ENCODE data around the gene ARSB. TPM values are rescaled to one million over a fixed set of nuclear protein-coding genes. Genes with fewer than 3 reads are reported as not detected.

The ARSB gene
- total RNA-seq, 1 donor from 2014 or later: 7.0 TPM

DNA sequence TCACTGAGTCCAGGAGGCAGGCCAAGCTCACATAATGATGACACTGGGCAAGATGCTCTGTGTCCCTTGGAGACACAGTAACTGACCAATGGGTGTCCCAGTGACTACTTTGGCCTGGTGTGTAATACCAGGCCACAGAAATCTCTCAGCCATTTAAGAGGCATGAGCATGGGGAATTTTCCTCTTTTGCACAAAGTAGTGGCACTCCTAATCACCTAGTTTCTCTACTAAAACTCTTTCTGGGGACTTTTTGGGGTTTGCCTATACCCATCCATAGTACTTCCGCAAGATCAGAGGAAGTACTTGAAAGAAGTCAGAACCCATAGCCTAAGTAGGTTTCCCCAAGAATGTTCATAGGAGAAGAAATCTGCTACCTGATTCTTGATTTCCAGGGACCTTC is 161.9 kb downstream of the ARSB start:
- intact Hi-C loops (cut with DNase I): no loop called here
- no peak for DNase-seq (ENCODE audit: low spot score)
- no peak for ATAC-seq

DNA sequence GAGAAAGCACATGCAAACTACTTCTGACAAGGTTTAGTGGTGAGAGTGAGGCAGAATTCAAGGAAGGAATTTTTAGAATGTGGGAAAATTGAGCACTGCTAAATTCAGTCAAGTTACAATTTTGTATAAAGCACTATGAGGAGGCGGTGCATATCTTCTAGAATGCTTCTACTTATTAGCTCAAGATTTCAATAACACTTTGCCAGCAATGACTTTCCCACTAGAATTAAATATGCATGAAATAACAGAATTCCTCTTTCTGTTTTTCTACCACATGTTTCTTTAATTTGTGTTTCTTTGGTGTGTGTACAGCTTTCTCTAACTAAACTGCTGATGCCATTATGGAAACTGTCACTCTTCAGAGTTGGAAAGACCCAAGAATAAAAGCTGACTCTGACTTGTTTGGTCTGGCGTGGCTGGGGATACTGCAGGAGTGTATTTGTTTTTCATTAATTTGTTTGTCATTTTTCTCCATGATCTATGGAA is 163.5 kb downstream of the ARSB start:
- ATAC-seq: no peak
- intact Hi-C loops (cut with DNase I): no loop called here
- no peak for DNase-seq (ENCODE audit: low spot score)

DNA sequence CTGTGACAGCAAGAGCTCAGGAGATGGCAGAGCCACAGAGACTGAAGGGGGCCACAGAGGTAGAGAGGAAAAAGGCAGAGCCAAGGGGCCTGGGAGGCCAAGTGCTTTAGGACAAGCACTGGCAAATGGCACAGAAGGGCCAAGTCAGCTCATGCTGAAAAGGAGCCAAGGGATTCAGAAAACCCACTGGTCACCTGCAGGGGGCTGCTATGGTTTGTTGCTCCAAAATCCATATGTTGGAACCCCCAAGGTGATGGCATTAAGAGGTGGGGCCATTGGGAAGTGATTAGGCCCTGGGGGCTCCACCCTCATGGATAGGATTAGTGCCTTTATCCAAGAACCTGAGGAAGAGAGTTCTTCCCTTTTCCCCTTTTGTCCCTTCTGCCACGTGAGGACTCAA is 165.4 kb downstream of the ARSB start:
- DNase-seq (ENCODE audit: low spot score) (no peak), ATAC-seq (no peak)
- intact Hi-C loops (cut with DNase I): no loop called here

DNA sequence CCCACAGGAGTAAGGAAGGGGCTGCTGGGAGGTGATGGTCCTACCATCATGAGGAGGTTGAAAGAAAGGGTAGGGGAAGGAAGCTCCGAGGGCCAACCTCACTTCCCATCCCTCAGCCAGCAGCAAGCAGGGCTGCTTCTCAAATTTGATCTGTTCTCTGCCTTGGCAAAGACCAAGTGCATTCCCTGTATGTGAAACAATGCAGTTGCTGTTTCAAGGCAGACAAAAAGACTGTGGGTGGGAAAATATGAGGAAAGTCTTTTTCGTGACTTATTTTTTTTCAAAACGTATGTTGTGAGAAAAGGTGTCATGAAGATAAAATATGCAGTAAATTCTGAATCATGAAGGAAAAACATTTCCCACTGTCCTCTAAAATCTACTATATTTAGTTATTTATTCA is 165.9 kb downstream of the ARSB start:
- ATAC-seq: peak; percentile 46

DNA sequence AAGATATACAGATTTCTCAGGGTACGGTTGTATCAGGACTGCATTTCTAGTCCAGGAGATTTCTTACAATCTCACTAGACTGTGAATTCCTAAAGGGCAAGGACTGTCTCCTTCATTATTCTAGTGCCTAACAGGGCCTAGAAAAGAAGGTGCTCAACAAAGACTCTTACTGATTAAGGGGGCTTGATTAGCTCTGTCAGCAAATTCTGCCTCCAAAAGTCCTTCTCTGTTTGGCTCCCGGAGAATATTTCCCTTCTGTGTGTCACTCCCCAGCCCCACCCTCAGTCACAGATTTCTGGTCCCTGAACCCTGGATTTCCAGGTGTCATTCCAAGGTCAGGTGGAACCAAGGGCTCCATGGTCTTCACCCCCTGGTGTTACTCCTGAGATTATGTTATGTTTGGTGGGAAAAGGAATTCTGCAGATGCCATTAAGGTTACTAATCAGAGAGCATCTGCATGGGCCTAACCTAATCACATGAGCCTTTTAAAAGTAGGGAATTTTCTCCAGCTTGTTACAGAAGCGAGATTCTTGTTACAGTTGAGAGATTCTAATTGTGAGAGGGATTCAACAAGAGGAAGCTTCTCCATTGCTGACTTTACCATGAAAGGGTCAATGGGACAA is 168.9 kb downstream of the ARSB start:
- no peak for ATAC-seq
- intact Hi-C loops (cut with DNase I): no loop called here

More for the DNA sequence above, 165.9 kb downstream of the ARSB start:
- intact Hi-C loops (cut with DNase I): no loop called here
- DNase-seq (ENCODE audit: low spot score): no peak

DNA sequence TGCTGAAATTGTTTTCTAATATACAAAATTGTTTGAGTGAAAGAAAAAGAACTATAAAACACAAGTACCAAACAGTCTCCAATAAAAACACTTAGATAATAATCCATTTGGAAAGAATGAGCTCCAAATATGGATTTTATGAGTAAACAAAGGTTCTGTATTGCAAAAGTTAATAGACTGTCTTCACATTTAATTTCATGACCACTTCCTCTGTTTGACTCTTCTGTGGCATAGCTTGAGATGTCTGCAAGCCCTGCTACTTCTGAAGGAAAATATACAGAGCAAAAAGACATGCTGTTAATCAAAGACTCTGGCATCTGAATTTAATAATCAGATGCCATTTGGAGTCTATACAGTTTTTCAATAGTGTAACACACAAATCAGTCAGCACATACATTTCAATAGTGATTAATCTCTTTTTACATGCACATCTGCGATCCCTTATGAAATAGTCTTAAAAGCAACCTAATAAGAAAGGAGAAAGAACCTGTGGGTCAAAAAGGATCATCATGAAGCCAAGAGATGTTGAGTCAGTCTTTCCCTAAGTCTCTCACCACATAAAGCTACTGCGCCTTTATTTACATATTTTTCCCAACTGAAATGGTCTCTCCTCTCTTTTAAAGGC is 171.1 kb downstream of the ARSB start:
- no peak for ATAC-seq
- intact Hi-C loops (cut with DNase I): no loop called here
- DNase-seq (ENCODE audit: low spot score): no peak

More for the DNA sequence above, 168.9 kb downstream of the ARSB start:
- no peak for DNase-seq (ENCODE audit: low spot score)

DNA sequence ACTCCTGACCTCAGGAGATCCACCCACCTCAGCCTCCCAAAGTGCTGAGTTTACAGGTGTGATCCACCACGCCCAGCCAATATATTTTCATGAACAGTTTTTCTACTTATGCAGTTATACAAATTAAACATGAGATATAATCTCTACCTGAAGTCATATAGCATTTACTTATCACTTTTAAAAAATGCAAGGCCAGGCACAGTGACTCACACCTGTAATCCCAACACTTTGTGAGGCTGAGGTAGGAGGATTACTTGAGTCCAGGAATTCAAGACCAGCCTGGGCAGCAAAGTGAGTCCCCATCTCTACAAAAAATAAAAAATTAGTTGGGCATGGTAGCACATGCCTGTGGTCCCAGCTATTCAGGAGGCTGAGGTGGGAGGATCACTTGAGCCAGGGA is 171.8 kb downstream of the ARSB start:
- intact Hi-C loops (cut with DNase I): no loop called here
- ATAC-seq (no peak), DNase-seq (ENCODE audit: low spot score) (no peak)

DNA sequence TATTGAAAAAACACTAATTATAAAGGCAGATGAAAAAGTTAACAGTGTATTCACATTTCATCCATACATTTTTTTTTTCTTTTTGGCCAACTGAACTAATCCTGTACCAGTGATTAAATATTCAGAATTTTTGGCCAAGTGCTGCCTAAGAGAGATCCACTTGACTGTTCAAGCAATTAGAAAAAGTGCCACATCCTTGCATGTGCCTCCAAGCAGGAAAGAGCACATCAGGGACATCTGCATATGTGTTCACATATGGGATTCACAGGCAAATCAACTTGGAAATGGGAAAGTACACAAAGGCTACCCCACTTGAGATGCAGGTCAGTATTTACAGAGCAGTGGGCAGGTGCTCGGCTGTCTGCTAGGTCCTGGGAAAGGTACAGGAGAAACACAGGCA is 173.2 kb downstream of the ARSB start:
- intact Hi-C loops (cut with DNase I): no loop called here
- no peak for DNase-seq (ENCODE audit: low spot score)
- ATAC-seq: no peak

DNA sequence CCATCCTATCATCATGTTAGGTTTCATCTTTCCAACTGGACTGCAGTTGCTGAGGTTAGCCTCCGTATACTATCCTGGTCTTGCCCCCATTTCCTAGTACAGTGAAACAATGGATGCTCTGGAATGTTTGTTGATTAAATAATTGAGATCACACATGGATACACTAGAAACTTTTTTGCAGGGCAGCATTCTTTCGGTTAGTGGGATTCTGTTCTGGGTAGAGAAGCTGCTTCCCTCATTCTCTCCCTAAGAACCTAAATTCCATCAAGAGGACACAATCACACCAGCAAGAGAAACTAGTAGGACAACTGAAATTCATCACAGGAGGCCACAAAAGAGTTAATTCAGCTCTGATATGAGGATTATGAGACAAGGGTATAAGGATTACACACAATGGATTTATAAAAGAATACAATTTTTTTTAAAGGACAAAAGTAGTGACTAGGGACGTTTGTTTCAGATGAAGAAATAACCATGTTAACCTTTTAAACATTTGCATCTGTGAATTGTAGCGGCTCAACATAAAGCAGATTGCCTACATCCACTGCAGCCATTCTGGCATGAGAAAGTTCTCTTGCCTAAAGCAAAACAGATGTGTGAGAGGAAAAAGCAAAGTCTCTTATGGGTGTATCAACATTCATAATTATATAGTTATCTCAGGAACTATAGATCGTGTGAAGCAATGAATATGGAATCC is 173.8 kb downstream of the ARSB start:
- ATAC-seq (no peak), DNase-seq (ENCODE audit: low spot score) (no peak)
- intact Hi-C loops (cut with DNase I): no loop called here

DNA sequence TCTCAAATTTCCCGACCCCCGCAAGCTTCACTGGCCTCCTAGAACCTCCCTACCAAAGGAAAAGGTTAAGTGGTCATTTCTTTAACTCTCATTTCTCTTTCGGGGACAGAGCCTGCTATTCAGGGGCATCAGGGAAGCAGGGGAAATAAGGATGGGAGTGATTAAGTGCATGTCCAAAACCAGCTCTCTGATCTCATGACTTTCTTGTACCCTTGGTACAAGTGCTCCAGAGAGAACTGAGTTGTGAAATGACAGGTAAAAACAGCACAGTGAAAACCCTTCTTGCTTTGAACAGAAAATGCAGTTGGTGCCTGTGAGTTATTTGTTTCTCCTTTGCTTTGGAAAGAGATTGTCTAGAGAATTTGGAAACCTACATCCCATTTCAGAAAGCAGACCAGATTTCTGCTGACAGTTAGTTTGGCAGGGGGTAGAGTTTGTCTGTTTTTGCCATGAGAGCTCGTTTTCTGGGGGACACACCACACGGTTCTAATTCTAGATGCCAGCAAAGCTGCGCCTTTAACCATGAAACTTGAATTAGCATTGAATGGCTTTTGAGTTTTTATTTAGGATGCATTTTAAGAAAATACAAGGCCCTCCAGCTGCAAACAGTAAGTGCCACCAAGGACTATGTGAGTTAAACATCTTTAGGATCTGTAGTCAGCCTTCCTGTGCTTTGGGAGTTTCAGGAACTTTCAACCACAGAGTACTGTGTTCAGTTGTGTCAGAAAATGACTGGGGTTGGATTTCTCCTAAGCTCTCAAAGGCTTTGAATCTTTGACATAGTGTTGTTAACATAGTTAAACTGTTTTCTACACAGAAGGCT is 174.8 kb downstream of the ARSB start:
- DNase-seq (ENCODE audit: low spot score): no peak
- intact Hi-C loops (cut with DNase I): no loop called here
- no peak for ATAC-seq

DNA sequence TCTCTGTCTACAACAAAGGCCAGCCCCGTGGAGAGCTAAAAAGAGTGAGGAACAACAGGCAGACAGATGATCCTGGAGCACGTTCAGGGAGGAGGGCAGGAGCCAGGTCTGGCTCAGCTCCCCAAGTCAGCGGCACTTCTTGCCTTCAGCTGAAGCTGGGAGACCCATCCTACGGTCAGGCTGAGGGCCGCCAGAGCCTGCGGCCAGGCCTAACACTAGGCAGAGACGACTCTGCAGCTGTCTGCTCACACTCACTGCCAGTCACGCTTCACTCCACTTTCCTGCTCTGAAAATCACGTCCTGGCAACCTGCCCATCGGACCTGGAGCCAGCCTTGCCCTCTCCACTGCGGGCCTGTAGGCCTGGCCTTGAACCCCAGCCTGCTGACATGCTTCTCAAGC is 175.7 kb downstream of the ARSB start:
- ATAC-seq: no peak
- no peak for DNase-seq (ENCODE audit: low spot score)
- intact Hi-C loops (cut with DNase I): no loop called here

DNA sequence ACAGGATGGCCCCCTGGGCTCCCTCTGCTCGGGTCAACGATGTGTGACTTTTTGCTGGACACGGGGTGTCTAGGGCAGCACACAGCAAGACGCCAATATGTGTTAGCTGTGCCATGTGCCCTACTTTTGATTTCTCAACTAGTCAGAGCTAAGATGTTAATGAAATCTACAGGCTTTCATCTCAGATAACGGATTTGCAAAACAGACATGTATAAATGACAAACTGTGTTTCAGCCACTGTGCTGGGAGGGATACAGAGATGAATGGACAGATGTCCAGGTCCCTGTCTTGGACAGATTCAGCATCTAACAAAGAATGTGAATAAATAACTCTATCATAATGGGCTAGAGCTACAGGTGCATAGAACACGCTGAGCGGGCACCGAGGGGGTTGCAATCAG is 176.3 kb downstream of the ARSB start:
- intact Hi-C loops (cut with DNase I): no loop called here
- DNase-seq (ENCODE audit: low spot score) (no peak), ATAC-seq (no peak)

DNA sequence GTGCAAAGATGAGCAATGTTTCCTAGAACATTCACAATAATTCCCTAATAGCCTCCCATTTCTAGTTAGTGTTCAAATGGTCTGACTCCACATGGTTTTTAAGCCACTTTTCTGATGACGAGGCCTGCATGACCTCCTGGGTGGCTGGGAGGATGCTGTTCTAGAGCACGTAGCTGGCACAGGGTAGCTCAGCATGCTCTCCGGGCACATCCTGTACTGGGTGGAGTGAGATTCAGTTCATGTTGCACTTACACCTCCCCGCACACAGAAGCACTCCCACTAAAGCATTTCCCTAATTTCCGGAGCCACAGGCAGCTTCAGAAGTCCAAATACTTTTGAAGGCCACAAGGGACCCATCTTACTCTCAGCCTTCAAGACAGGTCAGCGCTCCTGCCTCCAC is 176.7 kb downstream of the ARSB start:
- intact Hi-C loops (cut with DNase I): no loop called here

DNA sequence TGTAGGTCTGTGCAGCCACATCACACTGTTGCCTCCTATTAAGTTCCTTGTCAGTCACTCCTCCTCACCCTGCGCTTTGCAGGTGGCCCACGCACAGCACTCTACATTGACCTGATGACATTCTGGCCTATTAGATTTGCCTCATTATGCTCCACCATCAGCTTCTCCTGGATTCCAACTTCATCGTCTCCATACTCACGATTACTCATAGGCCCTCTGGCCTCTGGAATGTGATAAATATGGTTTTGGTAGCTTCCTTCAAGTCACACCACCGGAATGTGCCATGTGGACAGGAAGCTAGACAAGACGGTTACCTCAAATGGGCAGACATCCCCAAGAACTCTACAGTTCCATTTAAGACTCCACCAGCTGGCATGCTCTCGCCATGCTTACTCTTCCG is 178.6 kb downstream of the ARSB start:
- no peak for ATAC-seq
- no peak for DNase-seq (ENCODE audit: low spot score)
- intact Hi-C loops (cut with DNase I): no loop called here

More for the DNA sequence above, 176.7 kb downstream of the ARSB start:
- ATAC-seq: no peak
- DNase-seq (ENCODE audit: low spot score): no peak

DNA sequence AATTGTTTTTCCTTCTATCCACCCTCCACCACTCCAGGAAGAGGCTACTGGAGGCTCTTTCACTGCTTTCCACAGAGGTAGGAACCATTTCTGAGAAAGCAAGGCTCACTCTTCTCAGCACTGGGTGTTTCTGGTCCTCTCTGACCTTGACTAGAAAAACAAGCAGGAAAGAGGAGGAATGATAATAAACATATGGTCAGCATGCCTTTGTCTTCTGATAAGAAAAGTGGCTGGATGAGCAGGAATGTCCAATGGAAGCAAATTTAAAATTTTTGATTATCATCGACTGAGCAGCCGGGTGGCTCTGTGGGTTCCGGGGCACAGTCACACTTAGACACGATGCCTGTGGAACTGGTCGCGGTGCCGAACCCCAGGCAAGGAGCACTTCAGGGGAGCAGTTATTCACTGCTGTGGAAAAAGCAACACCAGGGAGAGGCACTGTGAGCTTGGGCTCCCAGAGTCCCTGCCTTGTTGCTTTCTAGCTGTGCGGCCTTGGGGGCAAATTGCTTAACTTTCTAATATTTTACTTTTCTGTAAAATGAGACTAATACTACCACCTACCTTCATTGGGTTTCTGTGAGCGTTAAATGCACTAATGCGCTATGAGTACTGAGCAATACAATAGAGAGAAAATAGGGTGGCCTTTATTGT is 179.5 kb downstream of the ARSB start:
- DNase-seq (ENCODE audit: low spot score) (no peak), ATAC-seq (no peak)
- intact Hi-C loops (cut with DNase I): no loop called here

DNA sequence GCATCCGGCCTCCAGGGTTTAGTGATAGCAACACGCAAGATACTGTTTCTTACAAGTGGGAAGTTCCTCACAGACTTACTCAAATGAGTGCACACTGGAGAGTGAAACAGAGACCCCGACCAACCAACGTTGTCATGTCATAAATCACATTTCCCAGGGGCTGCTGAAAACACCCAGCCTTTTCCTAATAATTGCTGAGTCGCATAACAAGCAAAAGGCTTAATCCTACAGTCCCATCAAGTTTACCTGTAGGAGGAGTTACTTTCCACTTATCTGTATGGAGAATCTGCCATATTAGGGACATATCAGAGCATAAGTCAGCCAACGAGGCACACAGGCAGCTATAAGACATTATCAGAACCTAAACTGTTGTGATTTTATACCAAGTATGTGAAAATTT is 180.1 kb downstream of the ARSB start:
- intact Hi-C loops (cut with DNase I): no loop called here
- DNase-seq (ENCODE audit: low spot score) (no peak), ATAC-seq (no peak)

DNA sequence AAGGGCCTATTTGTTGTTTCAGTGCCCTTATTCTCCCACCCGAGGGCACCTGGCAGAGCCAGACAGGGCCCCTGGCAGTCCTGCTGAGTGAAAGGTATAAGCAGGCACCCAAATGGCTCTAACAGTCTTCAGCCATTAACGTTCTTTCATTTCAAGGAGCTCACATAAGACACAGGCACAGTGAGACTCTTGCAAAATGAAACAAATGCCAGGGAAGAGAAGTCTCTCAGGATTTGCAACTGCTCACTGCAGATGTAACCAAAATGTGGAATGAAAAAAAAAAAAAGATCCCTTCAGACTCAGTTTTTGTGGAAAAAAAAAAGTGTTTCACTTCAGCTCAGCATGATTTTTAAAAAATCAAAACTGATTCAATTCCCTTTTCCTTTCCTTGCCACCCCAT is 181.2 kb downstream of the ARSB start:
- intact Hi-C loops (cut with DNase I): no loop called here
- DNase-seq (ENCODE audit: low spot score) (no peak), ATAC-seq (peak; percentile 54)

DNA sequence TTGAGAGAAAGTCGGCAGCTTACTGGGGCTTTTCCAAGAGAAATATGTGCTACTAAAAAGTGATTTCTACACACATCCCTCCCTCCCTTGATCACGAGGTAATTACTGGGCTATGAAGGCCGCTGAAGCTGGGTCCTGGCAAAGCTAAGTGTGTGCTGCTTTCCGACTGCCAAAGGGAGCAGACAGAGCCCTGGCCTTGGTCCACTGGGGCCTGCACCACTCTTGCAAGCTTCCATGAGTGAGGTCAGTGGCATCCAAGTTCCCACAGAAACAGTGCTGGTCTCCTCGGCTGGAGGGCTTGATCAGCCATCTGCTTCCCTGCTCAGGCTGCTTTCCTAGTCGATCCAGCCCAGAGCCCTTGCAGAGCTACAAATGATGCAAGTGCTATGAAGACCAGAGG is 181.8 kb downstream of the ARSB start:
- peak; percentile 94 for ATAC-seq
- intact Hi-C loops (cut with DNase I): no loop called here
- peak; percentile 75 for DNase-seq (ENCODE audit: low spot score)

DNA sequence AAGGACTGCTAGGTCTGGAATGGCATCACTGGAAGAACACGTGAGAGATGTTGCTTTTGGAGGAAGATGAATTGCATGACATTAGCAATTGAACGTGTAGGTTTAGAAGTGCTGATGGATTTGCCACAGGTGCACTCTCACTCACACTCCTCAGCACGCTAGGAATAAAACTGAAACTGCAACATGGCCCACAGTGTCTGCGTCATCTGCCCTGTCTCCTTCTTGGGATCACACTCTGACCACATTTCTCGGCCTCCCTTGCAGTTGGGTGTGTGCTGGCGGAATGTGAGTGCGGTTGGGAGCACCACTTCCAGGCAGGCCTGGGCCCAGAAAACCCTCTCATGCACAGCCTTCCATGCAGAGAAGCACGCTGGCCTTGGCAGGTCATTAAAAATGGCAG is 183.7 kb downstream of the ARSB start:
- DNase-seq (ENCODE audit: low spot score) (no peak), ATAC-seq (no peak)
- intact Hi-C loops (cut with DNase I): no loop called here
